Measurements from ENCODE around the gene ALDH1A2. TPM values are rescaled to one million over a fixed set of nuclear protein-coding genes. Genes with fewer than 3 reads are reported as not detected.

The ALDH1A2 gene
- total RNA-seq, 1 donor from 2014 or later = 2.4 TPM

DNA sequence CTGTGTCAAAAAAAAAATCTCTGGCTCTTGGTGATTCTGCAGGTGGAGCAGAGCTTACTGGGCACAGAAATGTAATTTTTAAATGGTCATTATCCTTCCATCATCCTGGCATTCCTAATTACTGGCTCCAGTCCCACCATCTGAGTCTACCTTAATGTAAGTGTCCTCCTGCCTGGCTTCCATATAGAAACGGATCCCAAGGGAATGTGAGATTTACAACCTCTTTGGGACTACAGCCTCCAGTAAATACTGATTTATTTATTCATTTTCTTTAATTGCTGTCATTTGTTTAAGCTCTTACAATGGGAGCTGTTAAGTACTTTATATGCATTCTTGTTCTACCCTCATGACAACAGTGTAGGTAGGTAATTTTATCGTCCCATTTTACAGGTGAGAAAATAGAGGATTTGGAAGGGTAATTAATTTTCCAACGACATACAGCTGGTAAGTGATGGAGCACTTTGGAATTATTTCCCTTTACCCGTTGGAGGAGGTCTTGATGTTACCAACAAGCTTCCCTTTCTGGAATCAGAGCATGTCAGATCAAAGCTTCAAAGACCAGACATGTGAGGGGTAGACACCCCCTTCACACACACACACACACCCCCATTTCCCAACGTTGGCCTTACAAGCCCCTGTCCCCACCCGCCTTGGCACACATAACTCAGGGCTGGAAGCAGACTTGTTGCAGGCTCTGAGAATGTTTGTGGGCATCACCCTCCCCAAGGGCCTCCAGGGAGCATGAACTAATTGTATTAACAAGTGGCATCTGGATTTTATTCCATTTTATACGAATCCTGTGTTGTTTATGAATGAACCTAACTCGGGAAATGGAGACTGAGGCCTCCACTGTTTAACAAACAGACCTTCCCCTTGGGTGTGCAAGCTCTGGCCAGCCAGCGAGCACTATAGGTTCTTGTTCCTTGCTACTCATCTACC is 116.9 kb downstream of the ALDH1A2 start:
- Mint-ChIP-seq H3K4me3 (ENCODE audit: low read depth) (no peak overlapping the region), H3K4me1 (ENCODE audit: low read depth) (no peaks in the 10 kb centered on the region), H3K9me3 (ENCODE audit: low read depth) (no peaks in the 10 kb centered on the region), H3K27ac (no peak overlapping the region), H3K27me3 (peaks cover 3% of the 10 kb centered on the region), H3K36me3 (ENCODE audit: insufficient read depth) (no peaks in the 10 kb centered on the region)
- no peak for DNase-seq (ENCODE audit: low spot score, unreplicated experiment)
- TF ChIP-seq, protein P1, sequence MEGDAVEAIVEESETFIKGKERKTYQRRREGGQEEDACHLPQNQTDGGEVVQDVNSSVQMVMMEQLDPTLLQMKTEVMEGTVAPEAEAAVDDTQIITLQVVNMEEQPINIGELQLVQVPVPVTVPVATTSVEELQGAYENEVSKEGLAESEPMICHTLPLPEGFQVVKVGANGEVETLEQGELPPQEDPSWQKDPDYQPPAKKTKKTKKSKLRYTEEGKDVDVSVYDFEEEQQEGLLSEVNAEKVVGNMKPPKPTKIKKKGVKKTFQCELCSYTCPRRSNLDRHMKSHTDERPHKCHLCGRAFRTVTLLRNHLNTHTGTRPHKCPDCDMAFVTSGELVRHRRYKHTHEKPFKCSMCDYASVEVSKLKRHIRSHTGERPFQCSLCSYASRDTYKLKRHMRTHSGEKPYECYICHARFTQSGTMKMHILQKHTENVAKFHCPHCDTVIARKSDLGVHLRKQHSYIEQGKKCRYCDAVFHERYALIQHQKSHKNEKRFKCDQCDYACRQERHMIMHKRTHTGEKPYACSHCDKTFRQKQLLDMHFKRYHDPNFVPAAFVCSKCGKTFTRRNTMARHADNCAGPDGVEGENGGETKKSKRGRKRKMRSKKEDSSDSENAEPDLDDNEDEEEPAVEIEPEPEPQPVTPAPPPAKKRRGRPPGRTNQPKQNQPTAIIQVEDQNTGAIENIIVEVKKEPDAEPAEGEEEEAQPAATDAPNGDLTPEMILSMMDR (IDR thresholded peaks at IDR 0.05; ENCODE audit: unreplicated experiment) = no peak

- no peaks in the 10 kb centered on the region for H3K9me3 Mint-ChIP-seq (ENCODE audit: low read depth)
- H3K27me3 Mint-ChIP-seq = peaks cover 3% of the 10 kb centered on the region
- TF ChIP-seq, protein P1 (IDR thresholded peaks at IDR 0.05; ENCODE audit: unreplicated experiment) = no peak
- no peak for DNase-seq (ENCODE audit: low spot score, unreplicated experiment)
- H3K27ac Mint-ChIP-seq = no peak overlapping the region
- H3K4me1 Mint-ChIP-seq (ENCODE audit: low read depth) = no peaks in the 10 kb centered on the region
- H3K36me3 Mint-ChIP-seq (ENCODE audit: insufficient read depth) = no peaks in the 10 kb centered on the region
- H3K4me3 Mint-ChIP-seq (ENCODE audit: low read depth) = no peak overlapping the region
Measured at GRCh38 chr15:57947781-57948180, 117.7 kb downstream of the ALDH1A2 start.

DNA sequence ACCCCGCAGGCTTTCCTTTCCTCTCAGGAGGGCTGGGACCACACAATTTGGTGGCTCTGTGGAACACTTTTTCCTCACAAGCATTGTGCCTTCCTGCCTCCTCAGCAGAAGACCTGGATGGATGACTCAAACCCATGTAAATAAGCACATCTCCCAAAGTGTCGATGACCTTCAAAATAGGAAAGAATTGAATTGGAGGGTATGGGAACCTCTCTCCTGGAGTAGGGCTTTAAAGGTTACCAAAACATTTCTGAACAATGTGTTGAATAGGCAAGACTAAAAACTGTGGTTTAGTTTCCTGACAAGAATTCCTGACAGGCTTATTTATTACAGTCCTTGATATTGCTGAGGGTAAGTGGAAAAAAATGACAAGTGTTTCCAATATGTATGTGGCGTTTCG is 118.2 kb downstream of the ALDH1A2 start:
- TF ChIP-seq, protein P1 (IDR thresholded peaks at IDR 0.05; ENCODE audit: unreplicated experiment) = no peak
- Mint-ChIP-seq H3K36me3 (ENCODE audit: insufficient read depth) (no peaks in the 10 kb centered on the region), H3K9me3 (ENCODE audit: low read depth) (no peaks in the 10 kb centered on the region), H3K27me3 (peaks cover 3% of the 10 kb centered on the region), H3K4me3 (ENCODE audit: low read depth) (no peak overlapping the region), H3K27ac (no peak overlapping the region), H3K4me1 (ENCODE audit: low read depth) (no peaks in the 10 kb centered on the region)
- DNase-seq (ENCODE audit: low spot score, unreplicated experiment) = no peak

- peaks cover 3% of the 10 kb centered on the region for H3K27me3 Mint-ChIP-seq
- no peak overlapping the region for H3K27ac Mint-ChIP-seq
- TF ChIP-seq, protein P1 (IDR thresholded peaks at IDR 0.05; ENCODE audit: unreplicated experiment) = no peak
- H3K4me1 Mint-ChIP-seq (ENCODE audit: low read depth) = no peaks in the 10 kb centered on the region
- no peaks in the 10 kb centered on the region for H3K36me3 Mint-ChIP-seq (ENCODE audit: insufficient read depth)
- H3K4me3 Mint-ChIP-seq (ENCODE audit: low read depth) = no peak overlapping the region
- H3K9me3 Mint-ChIP-seq (ENCODE audit: low read depth) = no peaks in the 10 kb centered on the region
- no peak for DNase-seq (ENCODE audit: low spot score, unreplicated experiment)
Measured at GRCh38 chr15:57946491-57947048, 118.9 kb downstream of the ALDH1A2 start.

DNA sequence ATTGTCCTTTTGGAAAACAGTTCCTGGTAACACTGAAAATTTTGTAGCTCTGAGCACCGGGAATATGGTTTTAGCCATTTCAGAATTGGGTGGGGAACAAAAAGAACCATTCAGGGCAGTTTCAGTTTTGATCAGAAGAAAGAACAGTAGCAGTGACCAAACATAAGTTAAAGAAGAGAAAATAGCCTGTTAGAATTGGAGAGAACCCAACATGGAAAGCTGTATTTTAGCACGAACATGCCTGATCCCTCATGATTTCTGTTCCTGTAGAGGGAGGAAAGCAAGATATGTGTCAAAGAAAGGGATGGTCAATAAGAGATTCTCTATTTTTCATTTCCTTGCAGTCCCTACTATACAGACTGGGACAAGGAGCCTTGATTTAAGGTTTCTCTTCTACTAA is 119.9 kb downstream of the ALDH1A2 start:
- Mint-ChIP-seq H3K27me3 (no peaks in the 10 kb centered on the region), H3K4me3 (ENCODE audit: low read depth) (no peak overlapping the region)

More for the DNA sequence above, 119.9 kb downstream of the ALDH1A2 start:
- H3K9me3 Mint-ChIP-seq (ENCODE audit: low read depth) = no peaks in the 10 kb centered on the region
- no peaks in the 10 kb centered on the region for H3K36me3 Mint-ChIP-seq (ENCODE audit: insufficient read depth)
- TF ChIP-seq, protein P1 (IDR thresholded peaks at IDR 0.05; ENCODE audit: unreplicated experiment) = no peak
- DNase-seq (ENCODE audit: low spot score, unreplicated experiment) = no peak
- H3K4me1 Mint-ChIP-seq (ENCODE audit: low read depth) = no peaks in the 10 kb centered on the region
- H3K27ac Mint-ChIP-seq = no peak overlapping the region
